GM12864 (cell line): ENCODE results near the gene DNTT.

Source experiments
- DNase-seq: peaks from one replicate; pipeline ENCODE4 v3.0.0-alpha.2; 2011; ENCODE audit warnings: low read depth
- H3K4me3 ChIP-seq: 2 replicates; pipeline ENCODE4 v1.5.1; 2011; ENCODE audit warnings: mild to moderate bottlenecking, low read depth, low read length, control low read depth
- TF ChIP-seq, protein P1 (sequence below): IDR thresholded peaks from 2 replicates; pipeline ENCODE4 v1.5.1; 2011; ENCODE audit warnings: low read depth, mild to moderate bottlenecking, moderate library complexity, low read length, control low read depth, inconsistent platforms; ENCODE audit errors: missing control alignments

DNTT gene

GRCh38 chr10:96334616-96335526 lies 30.6 kb downstream of the DNTT start:
- TF ChIP-seq, protein P1, sequence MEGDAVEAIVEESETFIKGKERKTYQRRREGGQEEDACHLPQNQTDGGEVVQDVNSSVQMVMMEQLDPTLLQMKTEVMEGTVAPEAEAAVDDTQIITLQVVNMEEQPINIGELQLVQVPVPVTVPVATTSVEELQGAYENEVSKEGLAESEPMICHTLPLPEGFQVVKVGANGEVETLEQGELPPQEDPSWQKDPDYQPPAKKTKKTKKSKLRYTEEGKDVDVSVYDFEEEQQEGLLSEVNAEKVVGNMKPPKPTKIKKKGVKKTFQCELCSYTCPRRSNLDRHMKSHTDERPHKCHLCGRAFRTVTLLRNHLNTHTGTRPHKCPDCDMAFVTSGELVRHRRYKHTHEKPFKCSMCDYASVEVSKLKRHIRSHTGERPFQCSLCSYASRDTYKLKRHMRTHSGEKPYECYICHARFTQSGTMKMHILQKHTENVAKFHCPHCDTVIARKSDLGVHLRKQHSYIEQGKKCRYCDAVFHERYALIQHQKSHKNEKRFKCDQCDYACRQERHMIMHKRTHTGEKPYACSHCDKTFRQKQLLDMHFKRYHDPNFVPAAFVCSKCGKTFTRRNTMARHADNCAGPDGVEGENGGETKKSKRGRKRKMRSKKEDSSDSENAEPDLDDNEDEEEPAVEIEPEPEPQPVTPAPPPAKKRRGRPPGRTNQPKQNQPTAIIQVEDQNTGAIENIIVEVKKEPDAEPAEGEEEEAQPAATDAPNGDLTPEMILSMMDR = peak; percentile 75

GRCh38 chr10:96337106-96337505 lies 32.9 kb downstream of the DNTT start:
- TF ChIP-seq, protein P1 = no peak
- no peak overlapping the region for H3K4me3 ChIP-seq
- no peak for DNase-seq

More at GRCh38 chr10:96334616-96335526, 30.6 kb downstream of the DNTT start:
- H3K4me3 ChIP-seq = no peak overlapping the region
- DNase-seq = no peak

- no peak for DNase-seq
- TF ChIP-seq, protein P1 = no peak
- no peak overlapping the region for H3K4me3 ChIP-seq
These were observed 34.2 kb downstream of the DNTT start for GRCh38 chr10:96338279-96338925.

DNA sequence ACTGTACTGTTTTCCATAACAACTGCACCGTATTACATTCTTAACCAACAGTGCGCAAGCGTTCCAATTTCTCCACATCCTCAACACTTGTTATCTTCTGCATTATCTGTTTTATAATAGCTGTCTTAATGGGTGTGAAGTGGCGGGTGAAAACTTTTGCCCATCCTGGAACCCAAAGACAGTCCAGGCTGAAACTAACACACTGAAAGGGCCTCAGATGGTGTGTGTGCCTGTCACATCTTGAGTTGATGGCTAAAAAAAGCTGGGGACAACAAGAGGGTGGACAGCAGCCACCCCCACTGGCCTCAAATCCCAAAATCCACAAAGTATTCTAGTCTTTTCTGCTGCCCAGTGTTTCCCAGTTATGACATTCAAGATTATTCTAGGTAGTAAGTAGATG lies 35.1 kb downstream of the DNTT start:
- no peak overlapping the region for H3K4me3 ChIP-seq
- TF ChIP-seq, protein P1 = no peak
- DNase-seq = no peak

GRCh38 chr10:96339956-96340904 lies 36.0 kb downstream of the DNTT start:
- TF ChIP-seq, protein P1 = peak; percentile 80
- peak; percentile 43 for DNase-seq
- no peak overlapping the region for H3K4me3 ChIP-seq

- TF ChIP-seq, protein P1 = no peak
- no peak overlapping the region for H3K4me3 ChIP-seq
- no peak for DNase-seq
These were observed 37.3 kb downstream of the DNTT start for GRCh38 chr10:96341219-96342182.
